TTC549 (cell line): ENCODE measurements around the gene PIP4K2C.
"Not testable (repeated sequence)": the region's sequence is repeated elsewhere in the genome, so short reads cannot be mapped to it uniquely, and the experiment has no call there.

ENCODE experiments used
- FAIRE-seq: peaks from 2 replicates; lab custom pipeline; 2012; peaks lifted over from hg19 to GRCh38; lab: Jason Lieb, UNC

The PIP4K2C gene

DNA sequence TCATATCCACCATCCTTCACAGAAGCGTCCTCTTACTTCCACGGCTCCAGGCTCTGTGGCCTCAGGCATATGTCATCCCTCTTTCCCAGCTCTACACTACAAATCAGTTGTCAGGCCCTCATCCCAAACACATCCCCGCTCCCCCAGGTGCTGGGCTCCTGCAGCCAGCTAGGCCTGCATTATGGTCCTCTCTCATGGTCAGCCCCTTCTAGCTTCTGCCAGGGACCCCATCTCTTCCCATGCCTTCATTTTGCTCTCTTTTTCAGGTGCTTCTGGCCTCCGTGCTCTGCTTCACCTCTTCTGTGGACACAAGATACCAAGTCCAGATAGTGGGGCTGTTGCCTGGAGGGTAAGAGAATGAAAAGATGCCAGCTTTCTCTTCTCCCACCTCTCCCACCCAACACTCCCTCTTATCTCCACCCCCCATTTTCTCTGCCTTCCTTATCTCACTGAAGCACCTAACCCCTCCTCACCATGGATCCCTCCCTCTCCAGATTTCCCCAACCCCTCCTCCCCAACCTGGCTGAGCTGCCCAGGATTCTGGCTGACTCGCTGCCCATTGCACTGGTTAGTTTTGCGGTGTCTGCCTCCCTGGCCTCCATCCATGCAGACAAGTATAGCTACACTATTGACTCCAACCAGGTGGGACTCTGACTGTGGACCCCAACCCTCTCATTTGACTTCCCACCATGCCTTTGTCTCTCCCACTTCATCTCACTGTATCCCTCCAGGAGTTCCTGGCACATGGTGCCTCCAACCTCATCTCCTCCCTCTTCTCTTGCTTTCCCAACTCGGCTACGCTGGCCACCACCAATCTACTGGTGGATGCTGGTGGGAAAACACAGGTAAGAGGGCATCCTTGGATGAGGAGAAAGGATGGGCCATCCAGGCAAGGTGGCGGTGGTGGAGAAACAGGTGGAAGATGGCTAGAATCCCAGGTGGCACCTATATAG lies 31.6 kb downstream of the PIP4K2C start:
- FAIRE-seq = no peak

DNA sequence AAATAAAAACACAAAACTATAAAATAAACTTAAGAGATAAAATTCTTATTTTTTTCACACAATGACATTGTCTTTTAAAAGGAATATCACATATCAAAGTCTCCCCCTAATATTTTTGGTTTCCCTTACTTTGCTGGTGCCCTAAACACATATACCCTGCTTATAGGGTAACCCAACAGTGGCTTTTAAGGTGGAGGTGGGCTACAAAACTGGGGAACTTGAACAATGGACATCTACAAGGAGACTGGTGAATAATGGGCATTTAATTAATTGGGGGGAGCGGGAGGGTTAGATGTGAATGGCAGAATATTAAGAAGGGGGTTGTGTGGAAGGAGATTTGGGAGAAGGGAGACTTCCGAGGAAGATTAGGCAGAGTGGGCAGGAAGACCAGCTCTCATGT lies 32.4 kb downstream of the PIP4K2C start:
- no peak for FAIRE-seq

DNA sequence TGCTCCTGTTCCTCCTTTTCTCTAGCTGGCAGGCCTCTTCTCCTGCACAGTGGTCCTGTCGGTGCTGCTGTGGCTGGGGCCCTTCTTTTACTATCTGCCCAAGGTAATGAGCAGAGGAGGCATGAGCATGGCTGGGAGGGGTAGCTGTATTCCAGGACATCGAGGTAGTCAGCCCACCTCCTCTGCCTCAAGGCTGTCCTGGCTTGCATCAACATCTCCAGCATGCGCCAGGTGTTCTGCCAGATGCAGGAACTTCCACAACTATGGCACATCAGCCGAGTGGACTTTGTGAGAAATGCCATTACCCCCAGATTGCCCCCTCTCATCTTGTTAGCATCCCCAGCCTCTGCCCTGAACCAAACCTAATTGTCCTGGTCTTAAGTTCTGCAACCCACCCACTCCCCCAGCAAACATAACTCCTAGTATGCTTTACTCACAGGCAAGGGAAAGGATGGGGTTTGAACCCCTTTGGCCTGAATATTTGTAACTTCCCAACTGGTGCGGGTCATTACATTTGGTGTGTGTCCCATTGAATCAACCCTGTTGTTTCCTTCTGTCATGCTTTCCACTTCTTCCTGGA lies 32.9 kb downstream of the PIP4K2C start:
- FAIRE-seq = no peak

DNA sequence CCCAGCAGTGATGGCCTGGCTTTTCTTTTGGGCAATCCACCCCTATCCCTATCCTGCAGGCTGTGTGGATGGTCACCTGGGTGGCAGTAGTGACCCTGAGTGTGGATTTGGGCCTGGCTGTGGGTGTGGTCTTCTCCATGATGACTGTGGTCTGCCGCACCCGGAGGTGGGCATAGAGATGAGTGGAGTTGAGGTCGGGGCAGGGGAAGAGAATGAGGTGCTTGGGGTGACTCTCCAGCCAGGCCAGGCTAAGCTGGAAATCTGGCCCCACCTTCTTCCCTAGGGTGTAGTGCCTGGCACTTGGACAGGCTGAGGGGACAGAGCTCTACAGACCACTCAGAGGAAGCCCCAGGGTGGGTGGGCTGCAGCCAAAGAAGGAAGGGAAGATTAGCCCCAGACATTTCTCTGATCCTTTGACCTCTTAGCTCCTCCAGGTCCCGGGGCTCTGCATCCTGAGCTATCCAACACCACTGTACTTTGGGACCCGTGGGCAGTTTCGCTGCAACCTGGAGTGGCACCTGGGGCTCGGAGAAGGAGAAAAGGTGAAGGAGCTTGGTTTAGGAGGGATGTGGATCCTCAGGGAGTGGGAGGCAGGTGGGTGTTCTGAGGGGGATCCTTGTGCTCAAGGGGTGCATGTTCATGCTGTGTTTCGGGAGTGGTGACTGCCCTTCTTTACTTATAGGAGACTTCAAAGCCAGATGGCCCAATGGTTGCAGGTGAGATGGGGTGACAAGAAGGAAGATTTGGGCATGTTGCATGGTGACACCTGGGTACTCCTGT lies 33.6 kb downstream of the PIP4K2C start:
- FAIRE-seq = no peak

DNA sequence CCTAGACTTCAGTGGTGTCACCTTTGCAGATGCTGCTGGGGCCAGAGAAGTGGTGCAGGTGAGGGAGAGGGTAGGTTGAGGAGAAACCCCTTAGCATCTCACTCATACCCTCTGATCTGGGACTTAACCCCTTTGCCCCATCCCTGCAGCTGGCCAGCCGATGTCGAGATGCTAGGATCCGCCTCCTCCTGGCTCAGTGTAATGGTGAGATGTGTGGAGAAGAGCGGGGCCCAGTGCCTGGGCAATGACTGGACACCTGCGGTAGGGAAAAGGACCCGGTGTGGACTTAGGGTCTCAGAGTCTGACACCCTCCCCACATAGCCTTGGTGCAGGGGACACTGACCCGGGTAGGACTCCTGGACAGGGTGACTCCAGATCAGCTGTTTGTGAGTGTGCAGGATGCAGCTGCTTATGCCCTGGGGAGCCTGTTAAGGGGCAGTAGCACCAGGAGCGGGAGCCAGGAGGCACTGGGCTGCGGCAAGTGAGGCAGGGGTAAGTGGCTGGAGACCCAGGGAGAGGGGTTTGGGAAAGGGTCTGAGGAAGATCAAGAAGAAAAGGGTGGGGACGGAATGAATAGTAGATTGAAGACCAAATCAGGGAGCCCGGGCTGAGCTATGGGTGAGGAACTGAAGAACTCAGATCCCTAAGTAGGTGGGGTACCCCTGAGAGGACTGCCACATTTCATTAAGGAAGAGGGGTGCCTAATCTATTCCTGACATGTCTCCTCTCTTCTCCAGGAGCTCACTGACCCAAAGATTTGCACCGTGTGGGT lies 34.5 kb downstream of the PIP4K2C start:
- FAIRE-seq = no peak

DNA sequence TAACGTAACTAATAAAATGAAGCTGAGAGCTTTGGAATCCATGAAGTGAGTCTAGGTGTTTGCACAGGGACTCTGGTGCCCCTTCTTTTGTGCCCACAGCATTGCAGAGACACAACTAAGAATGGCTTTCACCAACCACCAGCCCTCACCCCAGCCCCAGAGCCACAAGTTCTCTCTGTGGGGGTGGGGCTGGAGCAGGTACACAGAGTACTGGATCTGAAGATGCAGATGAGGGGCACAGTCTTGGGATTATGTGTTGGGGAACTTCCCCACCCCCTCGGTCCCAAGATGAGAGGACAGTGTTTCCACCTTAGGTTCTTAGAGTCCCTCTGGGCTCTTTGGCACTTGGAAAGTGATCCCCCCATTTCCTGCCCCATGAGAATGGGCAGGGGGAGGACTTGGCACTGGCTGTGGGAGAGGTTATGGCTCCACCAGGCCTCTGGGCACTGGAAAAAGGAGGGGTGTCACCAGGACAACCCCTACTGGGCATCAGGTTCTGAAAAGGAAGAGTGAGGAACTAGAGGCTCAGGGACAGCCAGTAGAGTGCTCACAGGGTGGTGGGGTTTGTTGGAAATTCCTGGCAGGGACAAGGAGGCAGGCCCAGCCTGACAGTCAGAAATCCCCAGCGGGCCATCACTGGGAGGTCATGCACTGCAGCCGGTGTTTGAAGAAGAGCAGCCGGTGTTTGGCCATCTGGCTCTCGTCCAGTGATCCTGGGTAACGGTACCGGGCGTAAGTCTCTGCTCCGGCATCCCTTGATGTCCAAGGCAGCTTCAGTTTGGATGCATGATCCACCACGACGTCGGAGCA lies 35.3 kb downstream of the PIP4K2C start:
- FAIRE-seq = no peak

DNA sequence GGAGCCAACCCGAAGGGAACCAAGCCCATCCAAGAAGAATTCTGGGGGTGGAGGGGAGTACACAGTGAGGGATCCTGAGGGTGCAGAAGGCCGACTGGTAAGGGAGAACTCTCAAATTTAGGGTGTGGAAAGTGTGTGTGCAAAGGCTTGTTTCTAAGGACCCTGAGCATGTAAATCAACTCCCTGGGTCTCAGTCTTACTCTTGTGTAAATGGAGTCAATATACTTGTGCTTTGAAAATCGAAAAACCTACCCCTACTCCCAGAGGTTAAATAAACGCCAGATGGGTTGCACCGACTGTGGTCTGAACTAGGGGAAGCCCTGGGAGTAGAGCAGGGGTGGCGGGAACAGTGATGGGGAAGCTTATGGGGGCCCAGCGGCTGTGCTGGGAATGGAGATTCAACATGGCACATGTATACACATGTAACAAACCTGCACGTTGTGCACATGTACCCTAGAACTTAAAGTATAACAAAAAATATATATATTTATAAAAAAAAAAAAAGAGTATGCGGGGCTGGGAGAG lies 36.0 kb downstream of the PIP4K2C start:
- FAIRE-seq = no peak

DNA sequence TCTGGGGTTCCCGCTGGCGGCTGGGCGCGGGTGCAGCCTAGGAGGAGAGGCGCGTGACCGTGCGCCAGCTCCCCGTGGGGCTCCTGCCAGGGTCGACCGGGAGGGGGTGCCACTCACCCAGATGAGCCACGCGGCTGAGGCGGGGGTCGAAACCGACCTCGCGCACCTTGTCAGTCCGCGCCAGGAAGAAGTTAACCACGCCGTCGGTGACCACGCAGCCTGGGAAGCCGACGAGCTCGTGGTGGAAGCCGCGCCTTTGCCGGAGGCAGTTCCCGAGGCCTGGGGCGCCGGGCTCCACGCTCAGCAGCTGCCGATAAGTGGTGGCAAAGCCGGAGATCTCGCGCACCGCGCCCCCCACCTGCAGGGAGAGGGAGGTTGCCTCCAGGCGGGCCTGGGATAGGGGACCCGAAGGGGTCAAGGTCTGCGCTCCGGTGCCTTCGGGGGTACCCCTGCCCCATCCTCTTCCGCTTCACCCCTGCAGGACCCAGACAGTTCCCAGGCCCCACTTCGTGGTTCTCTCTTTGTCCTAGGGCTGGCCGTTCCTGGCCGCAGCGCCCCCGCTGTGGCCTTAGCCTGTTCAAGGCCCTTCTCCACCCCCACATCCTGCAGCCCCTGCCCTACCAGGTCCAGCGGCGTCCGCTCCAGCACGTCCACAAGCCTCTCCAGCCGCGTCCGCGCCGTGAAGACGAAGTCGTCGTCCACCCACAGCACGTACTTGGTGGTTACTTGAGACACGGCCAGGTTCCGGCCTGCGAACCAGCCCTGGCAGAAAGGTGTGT lies 36.7 kb downstream of the PIP4K2C start:
- no peak for FAIRE-seq

DNA sequence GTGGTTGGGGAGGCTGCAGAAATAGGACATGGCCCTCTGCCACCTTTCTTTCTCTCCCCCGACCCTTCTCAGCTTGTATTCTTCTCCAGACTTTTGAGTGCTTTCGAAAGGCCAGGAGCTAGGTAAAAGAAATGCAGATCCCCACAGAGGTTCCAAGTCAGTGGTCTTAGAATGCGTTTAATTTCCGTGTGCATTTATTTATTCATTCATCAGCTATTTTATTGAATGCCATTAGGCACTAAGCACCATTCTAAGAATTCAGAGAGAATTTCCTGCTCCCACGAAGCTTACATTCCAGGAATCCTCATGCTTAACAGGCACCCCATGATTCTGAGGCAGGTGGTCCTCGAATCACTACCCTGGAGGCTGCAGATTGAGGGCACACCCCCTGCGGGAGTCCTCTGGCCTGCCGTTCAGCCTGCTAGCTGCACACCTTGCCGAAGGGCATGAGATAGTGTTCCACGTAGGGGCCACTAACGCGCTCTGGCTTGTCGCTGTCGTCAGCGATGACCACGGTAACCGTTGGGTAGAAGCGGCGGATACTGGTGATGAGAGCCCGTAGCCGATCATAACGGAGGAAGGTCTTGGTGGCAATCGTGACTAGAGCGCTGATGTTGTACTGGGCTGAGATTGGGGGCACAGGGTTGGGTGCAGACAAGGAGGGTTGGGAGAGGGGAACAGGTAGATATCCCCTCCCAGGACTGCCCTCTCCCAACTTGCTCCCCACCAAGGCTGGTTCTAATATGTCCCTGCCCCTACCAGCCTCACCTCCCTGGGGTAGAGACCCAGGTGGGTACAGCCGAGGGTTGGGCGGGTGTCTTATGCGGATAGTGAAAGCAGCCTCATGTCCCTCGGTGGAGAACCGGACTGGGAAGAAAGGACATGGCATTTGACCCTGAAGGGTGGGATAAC lies 37.5 kb downstream of the PIP4K2C start:
- no peak for FAIRE-seq

DNA sequence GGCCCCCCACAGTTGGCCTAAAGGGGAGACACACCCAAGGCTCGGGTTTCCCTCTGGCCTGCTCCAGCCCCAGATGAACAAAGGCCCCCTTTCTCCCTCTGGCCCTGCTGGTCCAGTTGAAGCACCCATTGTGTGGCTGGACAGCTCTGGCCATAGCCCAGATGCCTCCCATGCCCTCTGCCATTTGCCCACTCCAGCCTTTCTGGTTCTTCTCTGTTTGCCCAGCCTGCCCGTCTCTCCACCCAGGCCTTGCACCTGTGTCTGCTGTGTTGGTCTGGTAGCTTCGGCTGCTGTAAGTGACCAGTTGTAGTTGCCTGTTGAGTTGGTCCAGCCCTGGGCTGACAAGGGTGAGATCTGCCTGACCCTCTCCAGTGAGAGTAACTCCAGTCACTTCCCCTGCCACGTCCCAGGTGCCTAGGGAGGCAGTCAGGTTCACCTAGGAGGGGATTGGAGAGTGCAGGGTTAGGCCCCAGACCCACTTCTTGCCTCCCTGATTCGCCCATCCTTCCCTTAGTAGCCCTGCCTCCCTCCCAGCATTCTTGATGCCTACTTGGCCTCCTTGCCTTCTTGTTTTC lies 39.0 kb downstream of the PIP4K2C start:
- no peak for FAIRE-seq

DNA sequence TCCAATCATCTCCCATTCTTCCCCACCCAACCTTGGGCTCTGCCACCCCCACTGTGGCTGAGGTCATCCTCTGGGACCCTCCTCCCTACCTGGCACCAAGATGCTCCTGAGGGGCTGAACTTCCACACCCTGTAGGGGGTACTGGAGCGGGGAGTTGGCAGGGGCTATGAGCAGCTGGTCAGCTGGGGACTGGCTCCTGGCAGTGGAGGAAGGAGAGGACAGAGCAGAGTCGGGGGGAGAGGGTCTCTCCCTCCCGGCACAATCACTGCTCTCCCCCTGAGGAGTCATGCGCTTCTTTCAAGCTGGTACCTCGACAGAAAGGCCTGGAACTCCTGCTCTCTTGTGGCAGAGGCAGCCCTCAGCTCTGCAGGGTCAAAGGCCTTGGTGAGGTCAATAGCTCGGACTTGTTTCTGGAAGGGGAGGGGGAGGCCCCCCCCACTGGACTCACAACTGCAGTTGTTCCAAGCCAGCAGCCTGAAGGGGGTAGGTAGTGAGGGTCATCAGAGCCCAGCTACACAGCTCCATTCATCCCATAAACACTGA lies 40.0 kb downstream of the PIP4K2C start:
- no peak for FAIRE-seq

DNA sequence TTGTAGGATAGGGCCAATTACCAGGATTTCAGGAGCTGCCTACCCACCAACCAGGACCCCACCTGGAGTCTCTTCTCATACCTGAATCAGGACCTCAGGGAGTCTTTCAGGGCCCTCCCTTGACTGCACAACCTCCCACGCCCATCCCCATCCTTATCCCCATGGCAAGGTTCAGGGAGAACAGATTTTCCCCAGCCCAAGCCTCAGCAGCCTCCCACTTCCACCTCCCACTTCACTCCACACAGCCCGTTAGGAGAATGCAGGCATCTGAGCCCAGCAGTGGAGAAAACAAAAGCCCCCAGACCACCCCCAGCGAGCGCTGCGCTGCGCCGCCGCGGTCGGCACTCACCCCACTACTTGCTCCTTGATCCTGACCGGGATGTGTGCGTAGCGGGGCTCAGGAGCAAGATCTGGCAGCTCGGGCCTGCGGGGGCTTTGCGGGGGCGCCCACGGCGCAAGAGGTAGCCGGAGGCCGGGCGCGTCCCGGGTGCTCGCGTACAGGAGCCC lies 40.6 kb downstream of the PIP4K2C start:
- FAIRE-seq = no peak

DNA sequence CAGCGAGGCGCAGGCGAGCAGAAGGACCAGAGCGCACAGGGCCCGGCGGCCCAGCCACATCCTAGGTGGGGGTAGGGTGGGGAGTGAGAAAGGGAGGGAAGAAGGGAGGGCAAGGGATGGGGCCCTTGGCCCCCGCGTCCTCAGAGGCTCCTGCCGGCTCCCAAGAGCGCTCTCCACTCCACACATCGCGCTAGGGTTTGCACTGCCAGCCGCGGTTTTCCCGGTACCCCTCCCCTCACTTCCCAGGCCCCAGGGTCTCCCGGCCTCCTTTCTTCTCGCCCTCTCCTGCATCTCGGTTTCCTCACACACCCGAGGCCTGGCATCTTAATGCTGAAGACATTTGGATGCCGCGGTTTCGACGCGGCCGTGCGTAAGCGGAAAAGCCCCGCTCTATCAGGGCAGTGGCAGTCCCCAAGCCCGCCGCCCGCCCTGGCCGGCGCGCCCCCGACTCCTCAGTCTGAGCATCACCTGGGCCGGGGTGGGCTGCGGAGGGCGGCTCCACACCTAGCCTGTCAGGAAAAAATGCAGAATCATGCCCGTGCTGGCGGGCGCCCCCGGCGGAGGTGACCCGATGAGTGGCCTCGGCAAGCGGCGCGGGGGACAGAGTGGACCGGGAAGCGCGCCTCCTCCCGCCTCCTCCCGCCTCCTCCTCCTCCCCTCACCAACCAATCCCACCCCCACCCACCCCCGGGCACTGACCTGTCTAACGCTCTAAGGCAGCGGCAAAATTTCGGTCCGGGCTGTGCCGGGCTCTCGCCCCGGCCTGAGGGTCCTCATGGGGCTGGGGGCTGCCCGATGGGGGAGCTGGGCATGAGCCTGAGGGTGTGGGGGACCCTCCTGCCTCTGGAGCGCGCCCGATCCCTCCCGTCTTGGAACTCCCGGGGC lies 41.3 kb downstream of the PIP4K2C start:
- no peak for FAIRE-seq

DNA sequence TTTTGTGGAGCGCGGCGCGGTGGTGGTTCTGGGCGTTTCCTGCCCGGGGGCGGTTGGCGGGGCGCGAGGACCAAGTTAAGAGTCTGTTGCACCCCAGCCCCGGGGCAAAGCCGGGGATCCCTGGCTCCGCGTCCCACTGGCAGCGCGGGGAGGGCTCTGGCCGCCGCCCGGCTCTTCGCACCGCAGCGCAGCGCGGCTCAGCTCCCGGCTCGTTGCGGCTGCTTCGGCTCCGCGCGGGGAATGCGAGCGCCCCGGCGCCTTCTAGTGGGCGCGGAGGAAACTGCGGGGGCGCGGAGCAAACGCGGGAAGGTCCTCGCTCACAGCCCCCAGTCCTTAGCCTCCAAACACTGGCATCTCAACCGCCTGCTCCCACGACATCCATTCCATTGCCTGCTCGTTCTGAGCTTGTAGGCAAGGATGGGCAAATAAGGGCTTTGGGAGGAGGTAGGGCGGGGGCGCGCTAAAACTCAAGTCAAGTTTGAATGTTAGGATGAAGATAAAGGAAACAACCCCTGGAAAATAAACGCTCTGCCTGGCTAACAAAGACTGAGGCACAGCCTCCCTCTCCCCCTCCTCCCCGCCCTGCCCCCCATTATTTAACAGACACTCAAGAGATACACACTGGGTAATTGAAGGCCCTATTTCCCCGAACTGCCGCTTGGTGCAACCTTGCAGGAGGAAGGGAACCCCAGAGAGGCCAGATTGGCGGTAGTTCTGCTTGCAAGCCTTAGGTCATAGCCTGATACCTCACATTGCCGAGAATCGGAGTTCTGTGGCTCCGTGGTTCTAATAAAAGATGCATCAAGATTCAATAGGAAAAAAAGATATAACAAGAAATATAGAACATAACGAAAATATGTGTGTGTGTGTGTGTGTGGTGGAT lies 42.2 kb downstream of the PIP4K2C start, which contains the start of gene B4GALNT1:
Gene B4GALNT1 (minus strand): TSS at position 244 of the 883 bp plus-strand sequence. CDS start 1,069 bp downstream, outside the sequence.
- no peak for FAIRE-seq

DNA sequence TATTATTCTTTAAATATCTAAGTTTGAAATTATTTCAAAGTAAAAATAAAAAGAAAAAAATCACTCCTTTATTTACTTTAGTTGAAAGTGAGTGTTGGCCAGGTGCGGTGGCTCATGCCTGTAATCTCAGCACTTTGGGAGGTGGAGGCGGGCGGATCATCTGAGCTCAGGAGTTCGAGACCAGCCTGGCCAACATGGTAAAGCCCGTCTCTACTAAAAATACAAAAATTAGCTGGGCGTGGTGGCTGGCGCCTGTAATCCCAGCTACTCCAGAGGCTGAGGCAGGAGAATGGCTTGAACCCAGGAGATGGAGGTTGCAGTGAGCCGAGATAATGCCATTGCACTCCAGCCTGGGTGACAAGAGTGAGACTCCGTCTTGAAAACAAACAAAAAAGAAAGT lies 45.7 kb downstream of the PIP4K2C start:
- FAIRE-seq = not testable (repeated sequence)

DNA sequence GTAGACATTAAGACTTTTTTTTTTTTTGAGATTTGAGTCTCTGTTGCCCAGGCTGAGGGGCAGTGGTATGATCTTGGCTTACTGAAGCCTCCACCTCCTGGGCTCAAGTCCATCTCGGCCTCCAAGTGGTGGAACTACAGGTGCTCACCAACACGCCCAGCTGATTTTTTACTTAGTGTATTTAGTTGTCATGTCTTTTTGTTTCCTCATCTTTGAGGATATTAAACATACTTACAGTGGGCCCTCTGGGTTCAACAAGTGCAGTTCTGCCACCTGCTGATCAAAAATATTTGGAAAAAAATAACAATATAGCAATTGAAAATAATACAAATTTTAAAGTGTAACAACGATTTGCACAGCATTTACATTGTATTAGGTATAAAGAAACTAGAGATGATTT lies 46.4 kb downstream of the PIP4K2C start:
- no peak for FAIRE-seq
